ENCODE results near the gene NTRK1.
"Not testable (repeated sequence)": the region's sequence is repeated elsewhere in the genome, so short reads cannot be mapped to it uniquely, and the experiment has no call there.

Gene NTRK1

DNA sequence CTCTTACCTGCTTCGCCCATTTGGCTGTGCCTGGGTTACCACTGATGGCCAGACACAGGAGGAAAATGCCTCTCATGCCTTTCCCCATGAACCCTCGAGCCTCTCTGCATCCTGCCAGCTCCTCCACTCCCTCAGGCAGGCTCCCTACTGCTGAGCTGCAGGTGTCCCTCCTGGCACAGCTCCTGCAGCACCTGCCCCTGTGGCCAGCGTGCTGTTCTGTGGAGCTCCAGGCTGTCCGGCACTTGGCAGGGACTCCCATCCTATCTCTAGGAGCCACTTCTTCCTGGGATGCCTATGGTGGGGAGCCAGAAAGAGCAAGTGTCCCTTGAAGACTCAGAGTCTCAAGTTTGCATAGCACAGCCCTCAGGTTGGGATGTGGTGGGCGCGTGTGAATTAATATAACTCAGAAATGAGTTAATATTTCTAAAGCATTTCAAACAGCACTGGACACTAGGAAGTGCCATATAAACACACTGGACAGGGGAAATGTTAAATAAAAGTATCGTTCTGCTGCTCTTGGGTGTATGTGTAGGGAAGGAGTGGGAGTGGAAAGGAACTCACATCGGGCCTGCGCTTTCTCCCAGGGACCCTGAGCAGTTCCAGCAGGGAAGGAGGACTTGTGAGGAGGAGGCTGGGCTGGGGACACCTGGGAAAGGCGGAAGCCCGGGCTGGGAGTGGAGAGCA lies 62.5 kb downstream of the NTRK1 start:
- no peak for DNase-seq

DNA sequence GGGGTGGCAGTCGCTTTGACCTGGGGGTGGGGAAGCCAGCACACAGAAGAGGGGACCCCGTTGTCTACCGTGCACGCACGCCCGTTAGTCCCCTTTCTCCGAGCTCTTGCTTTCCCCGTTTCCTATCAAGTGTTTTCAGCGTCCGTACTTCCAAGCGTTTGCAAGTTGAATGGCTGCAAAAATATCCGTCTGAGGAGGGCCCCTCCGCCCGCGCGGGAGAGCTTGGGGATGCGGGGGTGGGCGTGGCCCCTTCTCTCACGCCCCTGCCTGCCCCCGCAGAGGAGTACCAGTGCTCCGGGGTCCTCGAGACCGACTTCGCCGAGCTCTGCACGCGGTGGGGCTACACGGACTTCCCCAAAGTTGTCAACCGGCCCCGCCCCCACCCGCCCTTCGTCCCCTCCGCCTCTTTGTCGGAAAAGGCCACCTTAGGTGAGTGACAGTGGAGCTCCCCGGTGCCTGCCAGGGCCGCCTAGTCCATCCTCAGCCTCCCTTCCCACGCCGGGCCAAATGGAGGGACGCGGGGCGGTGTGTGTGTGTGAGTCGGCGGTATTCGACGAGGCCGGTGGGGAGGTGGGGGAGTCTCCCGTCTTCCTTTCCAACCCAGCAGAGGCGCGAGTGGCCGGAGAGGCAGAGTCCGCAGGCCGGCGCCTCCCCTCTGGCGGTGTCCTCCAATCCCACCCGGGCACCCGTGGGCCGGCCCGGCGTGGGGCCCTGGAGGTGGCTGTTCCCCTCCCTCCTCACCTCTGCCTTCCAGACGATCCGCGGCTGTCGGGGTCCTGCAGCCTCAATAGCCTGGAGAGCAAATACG lies 63.2 kb downstream of the NTRK1 start:
- no peak for DNase-seq

DNA sequence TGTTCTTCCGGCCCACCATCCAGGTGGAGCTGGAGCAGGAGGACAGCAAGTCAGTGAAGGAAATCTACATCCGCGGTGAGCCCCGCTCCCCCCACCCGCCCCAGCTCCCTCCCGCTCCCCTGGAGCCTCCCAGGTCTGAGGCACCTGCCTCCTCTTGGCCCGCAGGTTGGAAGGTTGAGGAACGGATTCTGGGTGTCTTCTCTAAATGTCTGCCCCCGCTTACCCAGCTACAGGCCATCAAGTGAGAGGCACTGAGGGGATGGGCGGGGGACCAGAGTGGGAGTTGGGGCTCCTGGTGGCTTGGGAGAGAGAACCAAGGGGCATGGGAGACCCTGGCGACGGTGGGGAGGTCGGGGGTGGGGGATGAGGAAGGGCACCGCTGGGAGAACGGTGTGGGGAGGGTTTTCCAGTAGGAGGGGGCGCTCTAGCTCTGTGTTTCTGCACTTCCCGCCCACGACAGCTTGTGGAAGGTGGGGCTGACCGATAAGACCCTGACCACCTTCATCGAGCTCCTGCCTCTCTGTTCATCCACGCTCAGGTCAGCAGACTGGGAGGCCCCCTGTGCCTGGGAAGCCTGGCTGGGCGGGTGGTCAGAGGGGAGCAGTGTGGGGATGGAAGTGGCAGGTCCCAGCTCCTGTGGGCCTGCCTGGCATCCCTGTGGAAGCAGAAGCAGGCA lies 64.0 kb downstream of the NTRK1 start:
- no peak for DNase-seq

DNA sequence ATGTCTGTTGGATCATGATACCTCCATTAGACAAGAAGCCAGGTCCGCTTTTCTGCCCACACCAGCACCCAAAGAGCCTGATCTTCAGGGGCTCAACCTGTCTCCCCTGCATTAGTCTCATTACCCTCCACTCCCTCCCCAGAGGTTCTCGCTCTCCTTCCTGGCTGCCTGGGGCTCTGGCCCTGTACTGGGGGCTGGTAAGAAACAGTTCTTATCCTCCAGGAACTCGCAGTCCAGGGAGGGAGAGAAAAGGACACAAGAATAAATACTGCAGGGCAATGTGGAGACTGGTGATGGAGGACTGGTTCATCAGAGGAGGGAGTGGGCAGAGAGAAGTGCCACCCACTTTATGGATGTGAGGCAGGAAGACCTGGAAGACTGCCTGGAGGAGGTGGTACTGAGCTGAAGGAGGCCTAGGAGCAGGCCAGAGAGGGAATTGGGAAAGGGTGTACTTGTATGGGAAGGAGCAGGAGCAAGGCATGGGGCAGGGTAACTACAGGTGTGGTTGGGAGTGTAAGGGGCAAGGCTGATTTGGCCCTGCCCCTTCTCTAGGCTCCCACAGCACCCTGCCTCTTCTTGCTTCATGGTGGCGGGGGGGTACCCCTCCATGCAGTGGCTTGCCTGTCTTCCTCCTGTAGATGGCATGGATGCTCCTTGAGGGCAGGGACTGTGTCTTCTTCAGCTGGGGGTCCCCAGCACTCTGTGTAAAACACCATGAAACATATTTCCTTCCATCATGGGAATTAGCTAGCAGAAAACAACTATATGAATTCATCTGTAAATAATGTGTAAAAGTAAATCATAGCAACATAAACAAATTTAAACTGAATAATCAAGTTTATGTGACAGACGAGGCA lies 64.7 kb downstream of the NTRK1 start:
- DNase-seq: no peak

DNA sequence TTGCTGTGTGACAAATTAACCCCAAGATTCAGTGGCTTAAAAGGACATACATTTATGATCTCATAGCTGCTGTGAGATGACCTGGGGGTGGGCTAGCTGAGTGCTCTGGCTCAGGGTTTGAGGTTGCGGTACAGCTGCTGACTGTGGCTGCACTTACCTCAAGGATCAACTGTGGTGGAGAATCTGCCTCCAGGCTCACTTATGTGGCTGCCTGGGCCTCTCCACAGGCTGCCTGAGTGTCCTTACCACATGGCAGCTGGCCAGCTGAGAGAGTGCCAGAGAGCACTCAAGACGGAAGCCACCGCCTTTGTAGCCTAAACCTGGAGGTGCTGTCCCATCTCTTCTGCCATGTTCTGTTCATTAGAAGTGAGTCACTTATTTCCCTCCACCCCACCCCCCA lies 65.5 kb downstream of the NTRK1 start:
- DNase-seq: no peak

DNA sequence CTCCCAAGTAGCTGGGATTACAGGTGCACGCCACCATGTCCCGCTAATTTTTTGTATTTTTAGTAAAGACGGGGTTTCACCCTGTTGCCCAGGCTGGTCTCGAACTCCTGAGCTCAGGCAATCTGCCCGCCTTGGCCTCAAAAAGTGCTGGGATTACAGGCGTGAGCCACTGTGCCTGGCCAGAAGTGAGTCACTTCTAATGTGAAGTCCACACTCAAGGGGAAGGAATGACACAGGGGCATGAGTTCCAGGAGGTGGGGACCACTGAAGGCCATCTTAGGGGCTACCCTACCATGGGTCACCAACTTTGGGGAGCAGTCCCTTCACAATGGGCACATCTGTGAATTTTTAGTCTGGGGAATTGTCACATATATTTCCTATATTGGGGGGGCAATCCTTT lies 66.0 kb downstream of the NTRK1 start:
- not testable (repeated sequence) for DNase-seq

DNA sequence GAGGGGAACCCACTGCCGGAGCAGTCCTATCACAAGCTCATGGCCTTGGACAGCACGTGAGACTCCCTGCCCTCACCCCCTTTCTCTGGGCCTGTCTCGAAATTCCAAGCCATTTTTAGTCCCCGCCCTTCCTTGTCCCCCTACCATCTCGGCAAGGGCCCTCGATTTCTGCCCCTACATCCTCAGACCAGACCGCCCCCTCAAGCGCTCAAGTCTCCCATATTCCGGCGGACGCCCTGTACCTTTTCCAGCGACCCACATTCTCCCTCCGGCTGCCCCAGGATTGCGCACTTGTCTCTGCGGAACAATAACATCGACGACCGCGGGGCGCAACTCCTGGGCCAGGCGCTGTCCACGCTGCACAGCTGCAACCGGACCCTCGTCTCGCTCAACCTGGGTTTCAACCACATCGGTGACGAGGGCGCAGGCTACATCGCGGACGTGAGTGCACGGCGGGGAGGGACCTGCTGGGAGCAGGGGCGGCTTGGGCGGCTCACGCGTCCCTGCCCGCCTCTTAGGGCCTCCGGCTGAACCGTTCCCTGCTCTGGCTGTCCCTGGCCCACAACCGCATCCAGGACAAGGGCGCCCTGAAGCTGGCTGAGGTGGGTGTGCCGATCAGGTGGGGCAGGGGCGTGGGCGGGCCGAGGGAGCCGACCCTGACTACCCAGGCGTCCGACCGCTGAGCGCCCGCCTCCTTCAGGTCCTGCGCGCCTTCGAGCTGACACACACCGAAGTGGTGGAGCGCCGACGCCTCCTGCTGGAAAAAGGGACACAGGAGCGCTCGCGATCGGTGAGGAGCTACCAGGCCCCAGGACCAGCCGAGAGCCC lies 66.8 kb downstream of the NTRK1 start:
- DNase-seq: peak; percentile 54

DNA sequence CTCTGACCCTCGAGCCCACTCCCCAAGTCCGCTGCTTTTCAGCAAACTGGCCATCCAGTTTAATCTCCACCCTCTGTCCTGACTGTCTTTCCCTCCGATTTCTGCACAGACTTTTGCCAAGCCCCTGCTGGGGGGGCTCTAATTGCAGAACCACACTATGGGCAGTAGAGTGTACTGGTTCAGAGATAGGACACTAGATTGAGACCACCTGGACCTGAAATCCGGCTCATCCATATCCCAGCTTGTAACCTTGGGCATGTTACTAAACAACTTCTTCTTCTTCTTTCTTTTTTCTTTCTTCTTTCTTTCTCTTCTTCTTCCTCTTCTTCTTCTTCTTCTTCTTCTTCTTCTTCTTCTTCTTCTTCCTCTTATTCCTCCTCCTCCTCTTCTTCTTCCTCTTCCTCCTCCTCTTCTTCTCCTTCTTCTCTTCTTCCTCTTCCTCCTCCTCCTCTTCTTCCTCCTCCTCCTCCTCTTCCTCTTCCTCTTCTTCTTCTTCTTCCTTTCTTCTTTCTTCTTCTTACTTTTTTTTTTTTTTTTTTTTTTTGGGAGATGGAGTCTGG lies 67.5 kb downstream of the NTRK1 start:
- DNase-seq: no peak

DNA sequence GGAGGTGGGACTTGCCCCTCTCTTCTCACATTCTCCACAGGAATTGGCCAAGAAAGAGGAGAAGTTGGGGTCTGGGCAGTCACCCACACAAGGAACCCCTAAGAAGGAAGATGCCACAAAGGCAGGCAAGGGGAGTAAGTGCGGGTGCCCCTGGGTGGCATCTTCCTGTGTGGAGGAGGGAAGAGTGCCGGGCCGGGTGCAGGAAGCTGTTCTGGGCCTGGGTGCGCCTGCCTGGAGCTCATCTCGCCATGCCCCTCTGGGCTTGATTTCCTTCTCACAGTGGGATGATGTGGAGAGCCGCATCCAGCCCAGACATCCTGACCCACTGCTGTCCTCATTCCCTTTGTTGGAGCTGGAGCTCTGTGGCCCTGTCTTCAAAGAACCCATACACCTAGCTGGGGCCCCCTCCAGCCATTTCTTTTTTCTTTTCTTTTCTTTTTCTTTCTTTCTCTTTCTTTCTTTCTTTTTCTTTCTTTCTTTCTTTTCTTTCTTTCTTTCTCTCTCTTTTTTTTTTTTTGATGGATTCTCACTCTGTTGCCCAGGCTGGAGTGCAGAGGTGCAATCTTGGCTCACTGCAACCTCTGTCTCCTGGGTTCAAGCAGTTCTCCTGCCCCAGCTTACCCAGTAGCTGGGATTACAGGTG lies 69.1 kb downstream of the NTRK1 start:
- DNase-seq: no peak

DNA sequence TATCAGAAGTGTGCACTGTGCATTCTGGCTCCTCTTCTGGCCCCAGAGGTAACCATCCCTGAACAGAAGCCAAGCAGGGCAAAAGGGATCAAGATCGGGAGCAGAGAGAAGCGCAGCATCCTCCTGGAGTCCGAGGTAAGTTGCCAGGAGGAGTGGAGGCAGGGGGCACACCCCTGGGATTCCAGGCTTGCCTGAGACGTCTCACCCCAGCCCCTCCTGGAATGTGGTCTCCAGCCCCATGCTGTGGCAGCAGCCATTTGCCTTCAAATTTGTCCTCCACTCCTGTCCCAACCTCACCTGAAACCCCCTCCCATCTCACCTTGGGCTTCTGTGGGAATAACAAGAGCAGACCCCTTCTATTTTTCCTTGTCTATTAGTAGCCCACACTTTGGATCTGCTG lies 69.8 kb downstream of the NTRK1 start:
- no peak for DNase-seq
